GM12865 (cell line): Measurements from ENCODE around the gene KRTAP10-10.
A peak's percentile ranks its signal among the peaks of the same experiment; 100 is the strongest.
"Not testable (repeated sequence)": the region's sequence is repeated elsewhere in the genome, so short reads cannot be mapped to it uniquely, and the experiment has no call there.

Experiments used
- DNase-seq: peaks from one replicate; pipeline ENCODE4 v3.0.0; 2010; ENCODE audit warnings: low read depth
- H3K4me3 ChIP-seq: 2 replicates; pipeline ENCODE4 v1.5.1; 2011; ENCODE audit warnings: mild to moderate bottlenecking, low read depth, low read length, control low read depth
- CTCF ChIP-seq: IDR thresholded peaks from 2 replicates; pipeline ENCODE4 v1.5.1; 2011; ENCODE audit warnings: low read length, control low read depth, low read depth, inconsistent platforms; ENCODE audit not compliant: insufficient read depth; ENCODE audit errors: missing control alignments

The KRTAP10-10 gene

GRCh38 chr21:44681152-44681551 is 44.0 kb downstream of the KRTAP10-10 start:
- H3K4me3 ChIP-seq: no peak overlapping the region

GRCh38 chr21:44681861-44682579 is 44.9 kb downstream of the KRTAP10-10 start, which contains the start of gene KRTAP12-1:
TSS of gene KRTAP12-1 (minus strand) at chr21:44682163. CDS start at chr21:44682123, 40 bp downstream.
- DNase-seq: no peak

More at GRCh38 chr21:44681152-44681551, 44.0 kb downstream of the KRTAP10-10 start:
- TF ChIP-seq CTCF: no peak
- DNase-seq: no peak

GRCh38 chr21:44682580-44683151 is 45.5 kb downstream of the KRTAP10-10 start:
- TF ChIP-seq CTCF: no peak
- H3K4me3 ChIP-seq: no peak overlapping the region
- no peak for DNase-seq

More at GRCh38 chr21:44681861-44682579, 44.9 kb downstream of the KRTAP10-10 start, which contains the start of gene KRTAP12-1:
- no peak for TF ChIP-seq CTCF
- no peak within 1 kb of the TSS for H3K4me3 ChIP-seq

GRCh38 chr21:44684077-44684476 is 46.9 kb downstream of the KRTAP10-10 start:
- no peak for TF ChIP-seq CTCF
- no peak overlapping the region for H3K4me3 ChIP-seq
- no peak for DNase-seq

GRCh38 chr21:44684483-44684882 is 47.3 kb downstream of the KRTAP10-10 start:
- no peak for DNase-seq
- no peak for TF ChIP-seq CTCF

GRCh38 chr21:44685050-44685449 is 47.9 kb downstream of the KRTAP10-10 start:
- not testable (repeated sequence) for H3K4me3 ChIP-seq, DNase-seq

More at GRCh38 chr21:44684483-44684882, 47.3 kb downstream of the KRTAP10-10 start:
- no peak overlapping the region for H3K4me3 ChIP-seq

GRCh38 chr21:44686000-44686781 is 49.0 kb downstream of the KRTAP10-10 start:
- H3K4me3 ChIP-seq: no peak overlapping the region
- DNase-seq: peak; percentile 36
- no peak for TF ChIP-seq CTCF
